GM19452 (cell line): ENCODE measurements around the gene FMN2.

Experiments
- ATAC-seq: cut with Tn5 transposase; IDR thresholded peaks from one replicate; pipeline ENCODE4 v1.9.1; 2021; ENCODE audit not compliant: unreplicated experiment

FMN2 gene

DNA sequence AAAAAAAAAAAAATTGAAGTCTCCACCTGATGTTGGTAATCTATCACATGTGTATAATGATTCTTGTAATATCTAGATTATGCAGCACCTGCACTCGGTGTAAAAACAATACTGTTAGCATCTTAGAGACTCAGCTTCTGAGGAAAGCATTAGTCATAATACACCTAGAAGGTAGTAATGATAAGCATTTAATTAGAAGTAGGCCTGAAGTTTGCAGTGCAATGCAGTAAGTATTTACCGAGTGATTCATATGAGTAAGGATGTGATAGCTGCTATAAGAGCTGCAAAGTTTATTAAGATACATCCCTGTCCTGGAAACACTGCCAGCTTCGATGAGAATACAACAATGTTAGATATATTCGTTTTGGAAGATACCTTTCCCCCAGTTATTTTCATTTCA lies 323.8 kb downstream of the FMN2 start:
- ATAC-seq: no peak

GRCh38 chr1:240417317-240417716 lies 325.6 kb downstream of the FMN2 start:
- ATAC-seq: no peak

GRCh38 chr1:240420766-240421165 lies 329.1 kb downstream of the FMN2 start:
- no peak for ATAC-seq

GRCh38 chr1:240423246-240423924 lies 331.7 kb downstream of the FMN2 start:
- no peak for ATAC-seq

DNA sequence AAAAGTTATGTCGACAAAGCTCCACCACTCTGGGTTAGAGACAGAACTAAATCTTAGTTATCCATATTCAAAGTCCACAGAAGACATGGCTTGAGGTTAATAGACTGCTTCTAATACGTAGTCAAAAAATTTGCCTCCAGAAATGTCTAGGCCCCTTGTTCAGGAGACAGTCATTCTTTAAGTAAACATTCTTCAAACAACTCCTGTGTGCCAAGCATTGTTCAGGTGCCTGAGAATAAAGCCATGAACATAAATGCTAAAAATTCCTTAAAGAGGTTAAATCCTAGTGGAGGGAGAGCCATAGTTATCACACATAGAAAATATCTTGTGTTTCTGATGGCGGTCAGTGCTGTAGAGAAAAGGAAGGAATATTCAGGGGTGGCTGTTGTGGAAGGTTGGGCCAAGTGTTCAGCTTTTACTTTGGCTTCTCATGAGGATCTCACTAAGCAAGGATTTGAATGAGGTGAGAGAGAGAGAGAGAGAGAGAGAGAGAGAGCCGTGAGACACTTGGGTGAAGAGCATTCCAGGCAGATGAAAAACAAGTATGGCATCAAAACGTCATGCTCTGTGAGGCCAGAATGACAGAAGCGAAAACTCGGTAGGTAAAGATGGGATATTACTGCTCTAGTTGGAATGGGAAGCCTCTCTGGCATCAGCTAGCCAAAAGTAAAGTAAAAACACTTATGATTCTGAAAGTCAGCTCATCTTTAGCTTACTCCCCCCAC lies 333.2 kb downstream of the FMN2 start:
- ATAC-seq: no peak

DNA sequence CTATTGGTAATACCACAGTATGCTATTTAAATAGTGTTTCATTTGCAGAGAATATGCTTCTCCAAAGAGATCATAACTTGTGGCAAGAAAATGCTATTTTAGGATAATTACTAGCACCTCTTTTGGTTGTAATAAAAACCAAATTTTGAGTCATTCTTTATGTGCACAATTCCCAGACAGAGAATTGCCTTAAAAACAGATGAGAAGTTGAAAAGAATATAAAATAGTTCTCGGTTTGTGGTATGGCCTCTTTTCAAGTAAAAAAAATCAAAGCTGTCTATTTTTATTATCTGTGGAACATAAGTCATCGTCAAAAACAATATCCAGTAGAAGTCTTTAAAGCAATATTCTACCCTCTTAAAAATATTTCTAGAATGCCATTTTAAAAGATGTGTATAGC lies 334.4 kb downstream of the FMN2 start:
- no peak for ATAC-seq

DNA sequence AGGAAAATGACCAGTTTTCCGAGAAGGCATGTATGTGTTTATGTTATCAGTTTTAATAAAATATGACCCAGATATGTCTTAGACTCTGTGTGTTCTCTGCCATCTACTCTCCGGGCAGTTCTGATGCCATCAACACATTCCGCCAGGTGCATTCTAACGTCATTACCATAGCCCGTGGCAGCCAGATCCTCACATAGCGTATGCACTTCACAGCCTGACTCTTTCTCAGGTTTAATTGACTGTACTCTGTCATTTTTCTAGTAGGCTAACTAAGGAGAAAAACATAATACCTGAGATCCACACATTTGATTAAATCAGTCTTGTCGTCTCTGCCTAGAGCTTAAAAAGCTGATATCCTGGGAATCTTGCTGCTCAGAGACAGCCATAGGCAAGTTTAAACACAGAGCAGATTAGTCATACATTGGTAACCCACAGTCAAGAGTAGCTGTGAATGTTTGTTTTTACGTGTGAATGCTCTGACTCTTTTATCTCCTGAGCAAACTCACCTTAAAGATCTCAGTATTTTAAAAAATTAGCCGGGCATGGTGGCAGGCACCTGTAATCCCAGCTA lies 344.4 kb downstream of the FMN2 start:
- ATAC-seq: no peak

GRCh38 chr1:240441669-240442068 lies 350.0 kb downstream of the FMN2 start:
- ATAC-seq: no peak

DNA sequence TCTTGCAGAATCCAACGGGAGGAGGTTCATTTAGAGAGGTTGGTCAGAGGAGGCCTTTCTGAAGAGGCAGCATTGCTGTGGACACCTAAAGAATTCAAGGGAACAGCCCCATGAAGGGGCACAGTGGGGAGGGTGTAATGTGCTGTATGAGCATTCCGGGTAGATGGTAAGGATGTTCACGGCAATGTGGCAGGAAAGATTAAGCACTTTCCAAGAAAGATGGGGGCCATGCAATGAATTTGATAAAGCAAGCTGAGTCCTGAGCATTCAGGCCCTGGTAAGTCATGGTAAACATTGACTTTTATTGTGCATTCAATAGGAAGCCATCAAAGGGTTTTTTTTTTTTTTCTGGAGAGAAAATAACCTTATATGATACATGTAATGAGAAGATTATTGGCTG lies 353.7 kb downstream of the FMN2 start:
- no peak for ATAC-seq

DNA sequence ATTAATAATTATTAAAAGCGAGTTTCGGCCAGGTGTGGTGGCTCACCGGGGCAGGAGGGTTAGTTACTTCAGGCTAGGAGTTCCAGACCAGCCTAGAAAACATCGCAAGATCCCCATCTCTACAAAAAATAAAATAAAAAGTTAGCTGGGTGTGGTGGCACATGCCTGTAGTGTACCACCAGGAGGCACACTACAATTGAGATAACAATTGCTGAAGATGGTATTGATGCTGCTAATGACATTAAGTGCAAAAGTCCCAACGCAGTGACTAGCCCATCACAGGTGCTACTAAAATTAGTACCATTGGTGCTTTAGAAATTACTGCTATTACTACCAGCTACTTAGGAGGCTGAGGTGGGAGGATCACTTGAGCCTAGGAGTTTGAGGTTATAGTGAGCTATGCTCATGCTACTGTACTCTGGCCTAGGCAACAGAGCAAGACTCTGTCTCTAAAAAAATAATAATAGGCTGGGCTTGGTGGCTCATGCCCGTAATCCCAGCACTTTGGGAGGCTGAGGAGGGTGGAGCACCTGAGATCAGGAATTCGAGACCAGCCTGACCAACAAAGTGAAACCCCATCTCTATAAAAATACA lies 363.6 kb downstream of the FMN2 start:
- ATAC-seq: no peak

- no peak for ATAC-seq
These were observed 365.5 kb downstream of the FMN2 start for GRCh38 chr1:240457203-240457602.

DNA sequence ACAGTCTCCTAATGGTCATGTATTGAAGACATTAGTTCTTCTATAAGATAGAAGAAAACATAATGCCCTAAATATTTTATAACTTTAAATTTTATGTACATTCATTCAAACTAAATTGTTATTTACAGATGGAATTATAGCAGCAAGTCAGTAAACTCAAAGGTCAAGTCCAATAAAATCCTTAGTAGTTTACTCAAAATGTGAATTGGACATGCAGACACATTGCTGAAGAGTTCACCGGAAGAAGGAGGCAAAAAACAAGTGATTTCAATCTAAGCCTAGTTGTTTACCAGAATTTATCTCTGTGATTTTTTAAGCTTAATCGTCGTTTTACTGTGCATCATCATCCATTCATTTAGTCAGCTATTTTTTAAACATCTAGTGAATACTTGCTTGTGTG lies 370.6 kb downstream of the FMN2 start:
- ATAC-seq: no peak

- ATAC-seq: no peak
These were observed 371.2 kb downstream of the FMN2 start for GRCh38 chr1:240462766-240463395.

DNA sequence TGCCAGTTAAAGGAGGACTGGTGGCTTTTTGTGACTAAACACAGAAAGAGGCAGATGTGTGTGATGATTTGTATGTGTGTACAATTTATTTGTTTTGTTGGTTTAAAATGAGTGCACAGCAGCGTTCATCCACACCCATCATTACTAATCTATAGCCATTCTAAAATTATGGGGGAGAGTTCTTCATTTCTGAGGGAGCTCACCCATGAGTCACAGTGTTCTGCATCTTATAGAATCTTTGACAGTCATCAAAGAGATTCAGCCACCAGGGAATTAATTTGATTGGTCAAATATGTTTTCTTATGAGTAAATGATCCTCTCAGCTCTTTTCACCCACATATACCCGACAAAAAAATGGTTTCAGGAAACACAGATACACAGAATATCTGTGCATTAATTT lies 372.4 kb downstream of the FMN2 start:
- no peak for ATAC-seq

DNA sequence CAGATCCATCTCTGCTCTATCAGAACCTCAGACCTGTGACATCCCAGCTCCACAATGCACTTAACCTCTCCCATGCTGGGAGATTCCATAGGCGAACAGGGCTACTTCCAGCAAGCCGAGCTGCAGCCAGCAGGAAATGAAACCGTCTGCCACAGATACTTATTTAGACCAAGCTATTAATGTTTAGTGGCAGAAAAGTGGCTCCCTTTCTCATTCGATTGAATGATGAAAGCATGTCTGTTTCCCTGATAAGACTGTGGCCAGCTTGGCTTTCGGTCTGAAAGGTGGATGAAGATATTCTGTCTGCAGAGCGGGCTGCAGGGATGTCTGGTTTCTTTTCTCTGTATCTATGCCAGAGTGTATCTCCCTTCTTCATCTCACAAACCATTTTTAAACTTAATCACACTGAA lies 373.9 kb downstream of the FMN2 start:
- no peak for ATAC-seq

DNA sequence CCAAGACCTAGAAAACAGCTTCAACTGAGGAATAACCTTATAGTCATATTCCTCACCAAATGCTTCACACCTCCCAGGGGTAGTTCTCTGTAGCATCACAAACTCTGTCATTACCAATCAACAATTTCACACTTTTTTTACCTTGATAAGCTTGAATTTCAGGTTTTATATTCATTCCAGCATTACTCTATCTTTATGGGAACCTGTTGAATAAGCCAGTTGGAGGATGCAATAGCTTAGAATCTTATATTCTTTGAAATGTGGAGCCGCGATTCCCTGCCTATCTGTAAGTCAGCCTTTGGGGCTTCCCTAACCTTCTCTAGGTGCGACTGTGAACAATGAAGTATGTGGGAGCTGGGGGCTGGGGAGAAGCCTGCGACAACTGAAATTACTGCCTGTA lies 374.8 kb downstream of the FMN2 start:
- no peak for ATAC-seq

GRCh38 chr1:240467895-240468294 lies 376.2 kb downstream of the FMN2 start:
- ATAC-seq: no peak

- no peak for ATAC-seq
These were observed 377.0 kb downstream of the FMN2 start for GRCh38 chr1:240468656-240469055.

- no peak for ATAC-seq
These were observed 382.5 kb downstream of the FMN2 start for GRCh38 chr1:240474133-240474614.

- no peak for ATAC-seq
These were observed 384.1 kb downstream of the FMN2 start for GRCh38 chr1:240475832-240476231.

GRCh38 chr1:240478536-240478935 lies 386.9 kb downstream of the FMN2 start:
- no peak for ATAC-seq
